Measurements from ENCODE around the gene ING3.
"Not testable (repeated sequence)": the region's sequence is repeated elsewhere in the genome, so short reads cannot be mapped to it uniquely, and the experiment has no call there.

- TF ChIP-seq CTCF (conservative IDR thresholded peaks at IDR 0.05; ENCODE audit: low read length); EZH2phosphoT487 (IDR thresholded peaks at IDR 0.05; ENCODE audit: borderline replicate concordance, low read depth, low read length): not testable (repeated sequence)
Measured at GRCh38 chr7:121005058-121005457, 54.5 kb downstream of the ING3 start.

Data from OCI-LY7 (cell line).